Thyroid gland (tissue), 4 donors: ENCODE data around the gene TEKT3. TPM values are rescaled to one million over a fixed set of nuclear protein-coding genes. Genes with fewer than 3 reads are reported as not detected.
A peak's percentile ranks its signal among the peaks of the same experiment; 100 is the strongest.

Experiments used
- DNase-seq, 2 donors: peaks; one replicate each; pipeline ENCODE4 v3.0.0-alpha.2; 2019
- H3K27ac ChIP-seq, 3 donors: fragments of 200-600 bp; sonication (generic); 1 replicate in 2 of 3; 2 replicates in 1 of 3; pipeline ENCODE4 v1.5.1; 2016 to 2019; ENCODE audit warnings: mild to moderate bottlenecking in 1 of 3, moderate library complexity in 1 of 3
- H3K27me3 ChIP-seq: fragments of 200-600 bp; sonication (generic); one replicate; pipeline ENCODE4 v1.5.1; 2019
- H3K36me3 ChIP-seq, 2 donors: fragments of 200-600 bp; sonication (generic); one replicate each; pipeline ENCODE4 v1.5.1; 2016 to 2019
- H3K4me1 ChIP-seq, 2 donors: fragments of 200-600 bp; sonication (generic); one replicate each; pipeline ENCODE4 v1.5.1; 2017 to 2019
- H3K4me3 ChIP-seq, 3 donors: fragments of 200-600 bp; sonication (generic); replicated peaks in 1 of 3; 1 replicate in 2 of 3; 2 replicates in 1 of 3; pipeline ENCODE4 v1.5.1; 2016; ENCODE audit warnings: mild to moderate bottlenecking in 1 of 3
- H3K9me3 ChIP-seq: fragments of 200-600 bp; sonication (generic); one replicate; pipeline ENCODE4 v1.5.1; 2017
- POLR2A ChIP-seq, 2 donors: fragments of 450-650 bp; IDR thresholded peaks; one replicate each; pipeline ENCODE4 v1.6.1; 2017; ENCODE audit warnings: antibody characterized with exemption in 2 of 2, mild to moderate bottlenecking in 2 of 2, moderate library complexity in 1 of 2
- WGBS, 2 donors: methylation state at CpG; one replicate each; pipeline ENCODE4 v1.1.5; 2017; 5-methylcytosine and 5-hydroxymethylcytosine counted together
- intact Hi-C: fragments of 100-400 bp; cut with DNase I; formaldehyde crosslinking; loops from one replicate; pipeline ENCODE4 v1.15.1; 2023
- total RNA-seq, 4 donors: library from RNA; depleted of rRNA; stranded (reverse); fragments of >200 nt; gene quantifications; one replicate each; pipeline ENCODE4 v1.2.3, GENCODE V29; 2016
- TF ChIP-seq, protein P1 (sequence below), 6 experiments: fragments of 200-600 bp in 3 of 6; fragments of 450-650 bp in 3 of 6; sonication (generic) in 3 of 6; IDR thresholded peaks; one replicate each; pipeline ENCODE4 v1.5.1; 2016 to 2019; ENCODE audit warnings: antibody characterized with exemption in 6 of 6, mild to moderate bottlenecking in 2 of 6, inconsistent platforms in 1 of 6, moderate library complexity in 1 of 6

TEKT3 gene
- total RNA-seq, 4 donors from 2014 or later, result 1.1 to 2.3 (median 1.9) TPM; not detected in 1

DNA sequence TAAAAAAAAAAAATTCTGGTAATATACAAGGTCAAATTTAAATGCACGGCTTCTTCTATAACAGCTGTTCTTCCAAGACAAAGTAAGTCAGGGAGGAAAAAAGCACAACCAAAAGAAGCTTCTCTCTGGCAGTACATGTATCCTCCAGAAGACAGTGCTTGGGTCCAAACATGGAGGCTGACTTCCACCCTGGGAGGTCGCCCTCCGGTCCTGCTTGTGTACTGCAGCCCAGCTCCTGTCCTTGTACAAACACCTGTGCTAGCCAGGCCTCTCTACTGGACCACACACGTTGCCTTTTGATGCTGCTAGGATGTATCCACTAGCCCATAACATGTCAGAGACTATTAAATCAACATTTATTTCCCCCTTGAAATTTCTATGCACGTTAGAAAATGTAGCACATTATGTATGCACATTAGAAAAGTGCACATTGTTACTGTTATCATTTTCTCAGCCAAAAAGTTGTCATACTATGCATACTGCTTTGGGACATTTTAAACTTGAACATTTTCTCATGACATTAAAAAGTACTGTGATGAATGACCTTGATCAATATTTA is 21.9 kb downstream of the TEKT3 start:
- Histone ChIP-seq H3K36me3 (no peaks in the 10 kb centered on the region), H3K9me3 (no peaks in the 10 kb centered on the region), H3K4me1 (no peaks in the 10 kb centered on the region), H3K4me3 (no peak overlapping the region), H3K27me3 (no peaks in the 10 kb centered on the region), H3K27ac (no peak overlapping the region)
- DNase-seq, result peak in 1 of 2 donors; percentile 3
- WGBS, 2 donors, result 60 to 62% methylated on average over 5 of the region's 5 CpGs
- no peak for TF ChIP-seq POLR2A (IDR thresholded peaks at IDR 0.05)
- TF ChIP-seq, protein P1, sequence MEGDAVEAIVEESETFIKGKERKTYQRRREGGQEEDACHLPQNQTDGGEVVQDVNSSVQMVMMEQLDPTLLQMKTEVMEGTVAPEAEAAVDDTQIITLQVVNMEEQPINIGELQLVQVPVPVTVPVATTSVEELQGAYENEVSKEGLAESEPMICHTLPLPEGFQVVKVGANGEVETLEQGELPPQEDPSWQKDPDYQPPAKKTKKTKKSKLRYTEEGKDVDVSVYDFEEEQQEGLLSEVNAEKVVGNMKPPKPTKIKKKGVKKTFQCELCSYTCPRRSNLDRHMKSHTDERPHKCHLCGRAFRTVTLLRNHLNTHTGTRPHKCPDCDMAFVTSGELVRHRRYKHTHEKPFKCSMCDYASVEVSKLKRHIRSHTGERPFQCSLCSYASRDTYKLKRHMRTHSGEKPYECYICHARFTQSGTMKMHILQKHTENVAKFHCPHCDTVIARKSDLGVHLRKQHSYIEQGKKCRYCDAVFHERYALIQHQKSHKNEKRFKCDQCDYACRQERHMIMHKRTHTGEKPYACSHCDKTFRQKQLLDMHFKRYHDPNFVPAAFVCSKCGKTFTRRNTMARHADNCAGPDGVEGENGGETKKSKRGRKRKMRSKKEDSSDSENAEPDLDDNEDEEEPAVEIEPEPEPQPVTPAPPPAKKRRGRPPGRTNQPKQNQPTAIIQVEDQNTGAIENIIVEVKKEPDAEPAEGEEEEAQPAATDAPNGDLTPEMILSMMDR (IDR thresholded peaks at IDR 0.05), result no peak
- intact Hi-C loops, result no loop called here

DNA sequence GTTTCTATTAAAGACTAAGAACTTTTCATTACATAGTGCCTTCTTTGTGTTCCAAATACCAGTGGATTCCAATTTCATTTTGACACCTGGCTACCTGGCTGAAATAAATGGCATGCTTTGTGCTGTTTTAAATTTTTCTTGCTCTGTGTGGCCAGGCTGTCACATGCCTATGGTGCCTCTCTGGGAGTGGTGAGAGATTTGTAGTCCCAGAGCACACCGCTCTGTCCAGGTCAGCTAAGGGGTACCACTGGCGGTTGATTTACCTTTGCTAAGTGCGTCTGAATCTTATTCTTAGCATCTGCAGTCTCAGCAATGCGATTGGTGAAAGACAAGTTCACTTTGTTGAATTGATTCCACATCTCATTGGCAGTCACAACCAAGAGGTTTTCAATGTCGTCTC is 29.4 kb downstream of the TEKT3 start:
- Histone ChIP-seq H3K36me3 (no peaks in the 10 kb centered on the region), H3K9me3 (no peaks in the 10 kb centered on the region), H3K27ac (no peak overlapping the region), H3K4me3 (no peak overlapping the region), H3K4me1 (no peaks in the 10 kb centered on the region), H3K27me3 (no peaks in the 10 kb centered on the region)
- DNase-seq, result no peak
- WGBS, 2 donors, result 92 to 95% methylated on average over 5 of the region's 5 CpGs
- intact Hi-C loops, result no loop called here
- no peak for TF ChIP-seq POLR2A (IDR thresholded peaks at IDR 0.05)
- TF ChIP-seq, protein P1 (IDR thresholded peaks at IDR 0.05), result no peak

DNA sequence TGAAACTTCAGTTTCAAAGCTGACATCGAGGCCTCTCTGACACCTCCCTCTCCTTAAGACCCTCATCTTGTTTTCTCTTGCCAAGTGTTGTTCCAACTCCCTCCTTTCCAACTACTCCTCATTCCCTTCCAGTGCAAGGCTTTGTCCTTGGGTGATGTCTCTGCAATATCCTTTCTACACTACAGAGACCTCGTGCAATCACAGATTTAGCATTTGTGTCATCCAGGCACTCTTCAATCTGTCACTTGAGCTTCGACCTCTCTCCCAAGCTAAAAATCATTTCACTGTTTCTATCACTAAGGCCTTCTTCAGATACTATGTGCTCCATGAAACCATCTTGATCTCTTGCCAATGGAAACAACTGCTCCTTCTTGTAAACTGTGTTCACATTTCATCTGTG is 31.6 kb downstream of the TEKT3 start:
- Histone ChIP-seq H3K9me3 (no peaks in the 10 kb centered on the region), H3K4me3 (no peak overlapping the region), H3K4me1 (no peaks in the 10 kb centered on the region), H3K27ac (no peak overlapping the region), H3K27me3 (no peaks in the 10 kb centered on the region), H3K36me3 (no peaks in the 10 kb centered on the region)
- TF ChIP-seq POLR2A (IDR thresholded peaks at IDR 0.05), result no peak
- TF ChIP-seq, protein P1 (IDR thresholded peaks at IDR 0.05), result no peak
- intact Hi-C loops, result no loop called here
- 79 to 80% methylated on average over 3 of the region's 3 CpGs for WGBS, 2 donors
- DNase-seq, result no peak

GRCh38 chr17:15309236-15309635 is 32.2 kb downstream of the TEKT3 start:
- Histone ChIP-seq H3K9me3 (no peaks in the 10 kb centered on the region), H3K4me1 (no peaks in the 10 kb centered on the region), H3K36me3 (no peaks in the 10 kb centered on the region), H3K27me3 (no peaks in the 10 kb centered on the region), H3K4me3 (no peak overlapping the region), H3K27ac (no peak overlapping the region)
- intact Hi-C loops, result no loop called here
- WGBS, 2 donors, result 60 to 77% methylated on average over 3 of the region's 3 CpGs
- TF ChIP-seq, protein P1 (IDR thresholded peaks at IDR 0.05), result no peak
- TF ChIP-seq POLR2A (IDR thresholded peaks at IDR 0.05), result no peak
- no peak for DNase-seq

DNA sequence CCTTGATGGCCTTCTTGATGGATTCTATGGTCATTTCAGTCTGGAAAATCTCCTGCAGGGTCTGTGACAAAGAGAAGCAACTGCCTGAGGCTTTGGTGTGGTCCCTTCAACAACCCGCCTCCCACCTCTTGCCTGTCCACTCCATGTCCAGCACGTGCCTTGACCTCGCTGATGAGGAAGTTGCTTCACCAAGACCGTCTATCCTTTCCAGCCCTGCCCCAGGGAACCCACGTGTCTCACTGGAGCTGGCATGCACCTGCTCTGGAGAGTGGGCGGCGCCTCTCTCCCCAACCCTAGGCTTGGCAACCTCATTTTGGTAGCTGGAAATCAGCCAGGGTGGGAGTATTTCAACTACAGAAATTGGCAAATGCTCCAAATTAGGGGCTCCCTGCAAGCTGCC is 32.6 kb downstream of the TEKT3 start:
- H3K4me3 ChIP-seq, result no peak overlapping the region
- no peak for DNase-seq
- H3K27me3 ChIP-seq, result no peaks in the 10 kb centered on the region
- H3K4me1 ChIP-seq, result no peaks in the 10 kb centered on the region
- no peaks in the 10 kb centered on the region for H3K36me3 ChIP-seq
- intact Hi-C loops, result no loop called here
- TF ChIP-seq POLR2A (IDR thresholded peaks at IDR 0.05), result no peak
- TF ChIP-seq, protein P1 (IDR thresholded peaks at IDR 0.05), result no peak
- 81 to 87% methylated on average over 7 of the region's 7 CpGs for whole genome bisulfite sequencing, 2 donors
- H3K27ac ChIP-seq, result no peak overlapping the region
- H3K9me3 ChIP-seq, result no peaks in the 10 kb centered on the region
